ENCODE results near the gene PTPRF.

DNA sequence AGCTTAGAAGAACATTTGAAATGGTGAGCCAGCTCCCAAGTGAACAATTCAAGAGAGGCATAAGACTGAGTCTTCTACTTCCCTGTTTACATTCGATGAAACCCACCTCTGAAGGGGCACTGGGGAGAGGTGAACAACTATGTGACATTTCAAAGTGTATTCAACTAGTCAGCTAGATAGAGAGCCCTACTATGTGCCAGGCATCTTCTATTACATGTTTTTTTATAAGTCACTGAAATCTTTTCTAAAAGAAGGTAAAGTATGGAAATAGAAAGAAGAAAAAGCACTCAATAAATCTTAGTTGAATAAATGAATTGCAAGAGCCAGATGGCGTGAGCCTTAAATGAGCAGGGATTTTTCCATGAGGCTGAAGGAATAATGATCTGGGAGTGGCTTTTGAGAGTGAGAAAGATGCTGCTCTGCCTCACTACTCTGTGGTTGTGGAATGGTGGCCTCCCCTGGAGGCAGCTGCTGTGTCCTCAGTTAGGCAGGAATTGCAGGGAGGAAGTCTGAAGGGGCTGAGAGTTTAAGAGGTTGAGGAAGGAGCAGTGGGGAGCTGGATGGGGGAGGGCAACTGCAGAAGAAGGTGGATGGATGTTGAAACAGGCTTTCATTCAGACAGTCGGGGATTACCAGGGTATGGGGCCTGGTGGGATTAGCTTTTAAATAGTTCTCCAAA is 10.4 kb upstream of the PTPRF start:
- TF ChIP-seq, protein P1, sequence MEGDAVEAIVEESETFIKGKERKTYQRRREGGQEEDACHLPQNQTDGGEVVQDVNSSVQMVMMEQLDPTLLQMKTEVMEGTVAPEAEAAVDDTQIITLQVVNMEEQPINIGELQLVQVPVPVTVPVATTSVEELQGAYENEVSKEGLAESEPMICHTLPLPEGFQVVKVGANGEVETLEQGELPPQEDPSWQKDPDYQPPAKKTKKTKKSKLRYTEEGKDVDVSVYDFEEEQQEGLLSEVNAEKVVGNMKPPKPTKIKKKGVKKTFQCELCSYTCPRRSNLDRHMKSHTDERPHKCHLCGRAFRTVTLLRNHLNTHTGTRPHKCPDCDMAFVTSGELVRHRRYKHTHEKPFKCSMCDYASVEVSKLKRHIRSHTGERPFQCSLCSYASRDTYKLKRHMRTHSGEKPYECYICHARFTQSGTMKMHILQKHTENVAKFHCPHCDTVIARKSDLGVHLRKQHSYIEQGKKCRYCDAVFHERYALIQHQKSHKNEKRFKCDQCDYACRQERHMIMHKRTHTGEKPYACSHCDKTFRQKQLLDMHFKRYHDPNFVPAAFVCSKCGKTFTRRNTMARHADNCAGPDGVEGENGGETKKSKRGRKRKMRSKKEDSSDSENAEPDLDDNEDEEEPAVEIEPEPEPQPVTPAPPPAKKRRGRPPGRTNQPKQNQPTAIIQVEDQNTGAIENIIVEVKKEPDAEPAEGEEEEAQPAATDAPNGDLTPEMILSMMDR (IDR thresholded peaks at IDR 0.05) = no peak
- TF ChIP-seq POLR2A (IDR thresholded peaks at IDR 0.05) (no peak), POLR2AphosphoS5 (IDR thresholded peaks at IDR 0.05) (no peak)
